ENCODE results near the gene STX1A. TPM values are rescaled to one million over a fixed set of nuclear protein-coding genes. Genes with fewer than 3 reads are reported as not detected.

STX1A gene
- 5.7 TPM for polyA plus RNA-seq (2012; ENCODE audit: insufficient read depth, insufficient read length)

- DNase-seq (ENCODE audit: low read depth, low spot score), result no peak
Observed at GRCh38 chr7:73718905-73719805, at the start of gene STX1A. Gene STX1A (minus strand): TSS chr7:73719669. CDS start chr7:73719631, 38 bp downstream.

GRCh38 chr7:73768641-73769480 lies 49.4 kb upstream of the STX1A start:
- no peak for DNase-seq (ENCODE audit: low read depth, low spot score)
- no peak overlapping the region for H3K4me3 ChIP-seq (ENCODE audit: low read length)

More at GRCh38 chr7:73718905-73719805, at the start of gene STX1A:
- peak within 1 kb of the TSS; percentile 62 for H3K4me3 ChIP-seq (ENCODE audit: low read length)

- DNase-seq (ENCODE audit: low read depth, low spot score), result no peak
- H3K4me3 ChIP-seq (ENCODE audit: low read length), result no peak overlapping the region
Observed at GRCh38 chr7:73766556-73767229, 47.2 kb upstream of the STX1A start.

- DNase-seq (ENCODE audit: low read depth, low spot score), result no peak
- H3K4me3 ChIP-seq (ENCODE audit: low read length), result no peak overlapping the region
Observed at GRCh38 chr7:73762659-73762999, 43.2 kb upstream of the STX1A start.

- no peak overlapping the region for H3K4me3 ChIP-seq (ENCODE audit: low read length)
- DNase-seq (ENCODE audit: low read depth, low spot score), result no peak
Observed at GRCh38 chr7:73761854-73762658, 42.6 kb upstream of the STX1A start.

GRCh38 chr7:73758581-73759138 lies 39.2 kb upstream of the STX1A start:
- DNase-seq (ENCODE audit: low read depth, low spot score), result no peak
- H3K4me3 ChIP-seq (ENCODE audit: low read length), result no peak overlapping the region

- DNase-seq (ENCODE audit: low read depth, low spot score), result no peak
Observed at GRCh38 chr7:73749931-73750776, 30.7 kb upstream of the STX1A start.

GRCh38 chr7:73746378-73746777 lies 26.9 kb upstream of the STX1A start:
- H3K4me3 ChIP-seq (ENCODE audit: low read length), result no peak overlapping the region
- DNase-seq (ENCODE audit: low read depth, low spot score), result no peak

More at GRCh38 chr7:73749931-73750776, 30.7 kb upstream of the STX1A start:
- no peak overlapping the region for H3K4me3 ChIP-seq (ENCODE audit: low read length)

GRCh38 chr7:73742753-73743641 lies 23.5 kb upstream of the STX1A start:
- DNase-seq (ENCODE audit: low read depth, low spot score), result no peak
- no peak overlapping the region for H3K4me3 ChIP-seq (ENCODE audit: low read length)

GRCh38 chr7:73742338-73742752 lies 22.9 kb upstream of the STX1A start:
- no peak for DNase-seq (ENCODE audit: low read depth, low spot score)
- H3K4me3 ChIP-seq (ENCODE audit: low read length), result no peak overlapping the region

GRCh38 chr7:73741600-73741999 lies 22.1 kb upstream of the STX1A start:
- H3K4me3 ChIP-seq (ENCODE audit: low read length), result no peak overlapping the region
- no peak for DNase-seq (ENCODE audit: low read depth, low spot score)

GRCh38 chr7:73740771-73741170 lies 21.3 kb upstream of the STX1A start:
- no peak for DNase-seq (ENCODE audit: low read depth, low spot score)
- H3K4me3 ChIP-seq (ENCODE audit: low read length), result no peak overlapping the region

GRCh38 chr7:73740212-73740611 lies 20.7 kb upstream of the STX1A start:
- H3K4me3 ChIP-seq (ENCODE audit: low read length), result no peak overlapping the region
- no peak for DNase-seq (ENCODE audit: low read depth, low spot score)

GRCh38 chr7:73739387-73739767 lies 19.9 kb upstream of the STX1A start:
- H3K4me3 ChIP-seq (ENCODE audit: low read length), result peak overlapping the region; percentile 82
- DNase-seq (ENCODE audit: low read depth, low spot score), result no peak

- peak; percentile 94 for DNase-seq (ENCODE audit: low read depth, low spot score)
- H3K4me3 ChIP-seq (ENCODE audit: low read length), result peak within 1 kb of the TSS; percentile 82
Observed at GRCh38 chr7:73738612-73739386, 19.3 kb upstream of the STX1A start, which contains the start of gene ABHD11. Gene ABHD11 (minus strand): TSS chr7:73738802. CDS start chr7:73738770, 32 bp downstream.

- DNase-seq (ENCODE audit: low read depth, low spot score), result peak; percentile 32
- H3K4me3 ChIP-seq (ENCODE audit: low read length), result peak overlapping the region; percentile 82
Observed at GRCh38 chr7:73738220-73738611, 18.7 kb upstream of the STX1A start.

Data from Jurkat, Clone E6-1 (cell line).